Panc1 (cell line): ENCODE data around the gene MEX3C. TPM values are rescaled to one million over a fixed set of nuclear protein-coding genes. Genes with fewer than 3 reads are reported as not detected.

ENCODE experiments used
- ATAC-seq: fragments of 200-7000 bp; cut with Tn5 transposase; 2 replicates; pipeline ENCODE4 v1.9.1; 2020; ENCODE audit warnings: mild to moderate bottlenecking, moderate library complexity
- BruUV-seq: library from RNA; stranded (reverse); fragments of 400-500 nt; replicated peaks from 2 replicates; lab custom pipeline; 2021; lab: Mats Ljungman, UMichigan
- CTCF ChIA-PET: fragments of 300-600 bp; sonication (Branson Sonifier 250); formaldehyde crosslinking; loops from one replicate; lab custom pipeline; 2022; ENCODE audit warnings: antibody characterized with exemption; lab: Charles Lee
- POLR2A ChIA-PET: fragments of 300-600 bp; sonication (Branson Sonifier 250); formaldehyde crosslinking; loops from one replicate; lab custom pipeline; 2022; ENCODE audit warnings: antibody characterized with exemption; lab: Charles Lee
- DNase-seq: peaks from one replicate; pipeline ENCODE4 v3.0.0-alpha.2; 2010; ENCODE audit warnings: low read depth, low spot score
- H3K27ac ChIP-seq: 2 replicates; pipeline ENCODE4 v1.5.1; 2011; ENCODE audit warnings: mild to moderate bottlenecking, low read length, inconsistent platforms
- H3K27me3 ChIP-seq: fragments of 200-500 bp; sonication (Bioruptor generic); 2 replicates; pipeline ENCODE4 v1.6.0; 2014; ENCODE audit warnings: low read length, inconsistent platforms; ENCODE audit not compliant: control insufficient read depth, insufficient read depth
- H3K36me3 ChIP-seq: fragments of 200-500 bp; sonication (Bioruptor generic); 2 replicates; pipeline ENCODE4 v1.5.1; 2014; ENCODE audit warnings: inconsistent platforms, mild to moderate bottlenecking, low read length, moderate library complexity; ENCODE audit not compliant: control insufficient read depth, insufficient read depth
- H3K4me1 ChIP-seq: 2 replicates; pipeline ENCODE4 v1.5.1; 2011; ENCODE audit warnings: inconsistent platforms, mild to moderate bottlenecking, low read length, moderate library complexity; ENCODE audit not compliant: control insufficient read depth, insufficient read depth
- H3K4me3 ChIP-seq, 2 experiments: 2 replicates each; pipeline ENCODE4 v1.5.1; 2011 to 2012; ENCODE audit warnings: low read depth in 2 of 2, low read length in 2 of 2, mild to moderate bottlenecking in 2 of 2, inconsistent platforms in 1 of 2, moderate library complexity in 1 of 2
- H3K9me3 ChIP-seq: fragments of 200-500 bp; sonication (Bioruptor generic); 2 replicates; pipeline ENCODE4 v1.5.1; 2014; ENCODE audit warnings: low read depth, mild to moderate bottlenecking, inconsistent platforms, low read length, moderate library complexity; ENCODE audit not compliant: control insufficient read depth, insufficient read depth
- CTCF ChIP-seq: fragments of 450-650 bp; IDR thresholded peaks from 2 replicates; pipeline ENCODE4 v1.5.1; 2017; ENCODE audit warnings: mild to moderate bottlenecking
- POLR2AphosphoS5 ChIP-seq: IDR thresholded peaks from 2 replicates; pipeline ENCODE4 v1.6.1; 2012; ENCODE audit warnings: mild to moderate bottlenecking, low read depth, low read length, moderate library complexity
- REST ChIP-seq, 2 experiments: IDR thresholded peaks; 2 replicates each; pipeline ENCODE4 v1.6.1; 2011 to 2012; ENCODE audit warnings: low read depth in 2 of 2, control low read depth in 1 of 2, low read length in 1 of 2, mild to moderate bottlenecking in 1 of 2, moderate library complexity in 1 of 2; ENCODE audit not compliant: insufficient read depth in 1 of 2
- SIN3A ChIP-seq: IDR thresholded peaks from 2 replicates; pipeline ENCODE4 v1.6.1; 2012; ENCODE audit warnings: low read depth, mild to moderate bottlenecking, low read length, moderate library complexity, borderline replicate concordance; ENCODE audit not compliant: insufficient read depth
- TCF7L2 ChIP-seq: IDR thresholded peaks from 2 replicates; pipeline ENCODE4 v1.6.1; 2011; ENCODE audit warnings: mild to moderate bottlenecking, low read depth, low read length, inconsistent platforms
- in situ Hi-C: cut with HindIII; loops from 2 replicates; pipeline ENCODE4 v1.10.0; 2016; ENCODE audit warnings: low sequenced_read_pairs, low pct_unique_long_range_greater_than_20kb
- intact Hi-C: fragments of 100-400 bp; cut with micrococcal nuclease; formaldehyde crosslinking; loops from one replicate; pipeline ENCODE4 v1.10.0; 2022; ENCODE audit not compliant: unreplicated experiment
- total RNA-seq: library from RNA; stranded (reverse); gene quantifications from one replicate; pipeline ENCODE4 v1.2.1, GENCODE V29; 2021; ENCODE audit not compliant: unreplicated experiment

MEX3C gene
- total RNA-seq, 1 experiment from 2014 or later = 29.0 TPM

GRCh38 chr18:51171223-51171622 lies 26.3 kb downstream of the MEX3C start:
- ChIA-PET CTCF (no interaction called here), POLR2A (no interaction called here)
- ATAC-seq = no peak

GRCh38 chr18:51170664-51171063 lies 26.8 kb downstream of the MEX3C start:
- DNase-seq (no peak), ATAC-seq (no peak)
- H3K9me3 ChIP-seq = no peaks in the 10 kb centered on the region
- no peaks in the 10 kb centered on the region for H3K4me1 ChIP-seq
- CTCF ChIA-PET = no interaction called here
- in situ Hi-C loops (no loop called here), intact Hi-C loops (no loop called here)
- POLR2A ChIA-PET = no interaction called here
- no peak overlapping the region for H3K4me3 ChIP-seq
- no peak for TF ChIP-seq REST (IDR thresholded peaks at IDR 0.05; ENCODE audit: insufficient read depth in 1 of 2, low read depth in 2 of 2, low read length in 1 of 2)
- TF ChIP-seq SIN3A = no peak
- no peak for TF ChIP-seq POLR2AphosphoS5
- TF ChIP-seq TCF7L2 = no peak
- TF ChIP-seq CTCF = no peak
- no peak overlapping the region for H3K27ac ChIP-seq
- H3K27me3 ChIP-seq = no peaks in the 10 kb centered on the region
- no TSS peak for BruUV-seq
- no peaks in the 10 kb centered on the region for H3K36me3 ChIP-seq

More at GRCh38 chr18:51171223-51171622, 26.3 kb downstream of the MEX3C start:
- DNase-seq = no peak
- in situ Hi-C loops = no loop called here
- intact Hi-C loops = no loop called here
- H3K36me3 ChIP-seq = no peaks in the 10 kb centered on the region; the same call in 1 of the 2 replicates
- no peak overlapping the region for H3K4me3 ChIP-seq
- H3K27me3 ChIP-seq = no peaks in the 10 kb centered on the region
- H3K27ac ChIP-seq = no peak overlapping the region
- no peaks in the 10 kb centered on the region for H3K4me1 ChIP-seq
- no peaks in the 10 kb centered on the region for H3K9me3 ChIP-seq
- TF ChIP-seq REST (IDR thresholded peaks at IDR 0.05; ENCODE audit: insufficient read depth in 1 of 2, low read depth in 2 of 2, low read length in 1 of 2) (no peak), SIN3A (no peak), POLR2AphosphoS5 (no peak), TCF7L2 (no peak), CTCF (no peak)
- no TSS peak for BruUV-seq
